Endothelial cell of umbilical vein (primary cell): ENCODE data around the gene CENPU.

ENCODE experiments used
- EZH2 ChIP-seq: IDR thresholded peaks from 2 replicates; pipeline ENCODE4 v1.6.1; 2012; ENCODE audit warnings: borderline replicate concordance, low read depth, mild to moderate bottlenecking, moderate library complexity, low read length, inconsistent platforms; ENCODE audit not compliant: severe bottlenecking
- POLR2A ChIP-seq: IDR thresholded peaks from 2 replicates; pipeline ENCODE4 v1.6.1; 2012; ENCODE audit warnings: low read depth, mild to moderate bottlenecking, control low read depth, low read length
- TF ChIP-seq, protein P1 (sequence below), 2 donors: IDR thresholded peaks; 1 replicate in 1 of 2; 2 replicates in 1 of 2; pipeline ENCODE4 v1.5.1; 2011; ENCODE audit warnings: low read length in 2 of 2, mild to moderate bottlenecking in 2 of 2, moderate library complexity in 2 of 2, control low read depth in 1 of 2, inconsistent platforms in 1 of 2, low read depth in 1 of 2; ENCODE audit not compliant: insufficient read depth in 1 of 2; ENCODE audit errors: extremely low read depth in 1 of 2
- TF ChIP-seq, protein P2 (sequence below): IDR thresholded peaks from 2 replicates; pipeline ENCODE4 v1.6.1; 2011; ENCODE audit not compliant: insufficient read depth, insufficient read length

DNA sequence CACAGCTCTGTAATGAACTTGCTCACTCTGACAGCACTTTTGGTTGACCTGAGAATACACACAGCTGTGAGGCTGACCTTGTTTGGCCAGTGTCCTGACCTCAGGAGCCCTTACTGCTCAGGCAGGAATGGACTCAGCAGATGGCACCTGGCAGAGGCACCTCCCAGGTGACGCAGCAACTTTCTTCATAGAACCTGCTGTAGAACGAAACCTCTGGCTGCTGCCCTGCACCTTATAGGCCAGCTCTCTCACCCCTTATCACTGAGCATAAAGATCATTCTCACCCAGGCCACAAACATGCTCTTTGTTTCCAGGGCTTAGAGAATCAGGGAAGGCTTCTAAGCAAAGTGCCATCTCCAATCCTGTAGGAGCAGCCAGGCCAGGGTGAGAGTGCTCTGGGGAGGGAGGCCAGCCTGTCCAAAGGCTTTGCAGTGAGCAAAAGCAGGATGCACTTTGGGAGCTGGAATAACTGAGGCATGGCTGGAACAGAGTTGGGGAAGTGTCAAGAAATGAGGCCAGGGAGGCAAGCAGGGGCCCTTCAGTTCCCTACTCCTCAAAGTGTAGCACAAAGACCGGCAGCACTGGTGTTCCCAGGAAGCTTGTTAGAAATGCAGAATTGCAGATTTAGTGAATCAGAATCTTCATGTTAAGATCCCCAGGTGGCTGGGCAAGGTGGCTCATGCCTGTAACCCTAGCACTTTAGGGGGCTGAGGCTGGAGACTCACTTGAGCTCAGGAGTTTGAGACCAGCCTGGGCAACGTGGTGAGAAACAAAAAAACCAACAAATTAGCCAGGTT, 13.3 kb upstream of the CENPU start:
- TF ChIP-seq, protein P1, sequence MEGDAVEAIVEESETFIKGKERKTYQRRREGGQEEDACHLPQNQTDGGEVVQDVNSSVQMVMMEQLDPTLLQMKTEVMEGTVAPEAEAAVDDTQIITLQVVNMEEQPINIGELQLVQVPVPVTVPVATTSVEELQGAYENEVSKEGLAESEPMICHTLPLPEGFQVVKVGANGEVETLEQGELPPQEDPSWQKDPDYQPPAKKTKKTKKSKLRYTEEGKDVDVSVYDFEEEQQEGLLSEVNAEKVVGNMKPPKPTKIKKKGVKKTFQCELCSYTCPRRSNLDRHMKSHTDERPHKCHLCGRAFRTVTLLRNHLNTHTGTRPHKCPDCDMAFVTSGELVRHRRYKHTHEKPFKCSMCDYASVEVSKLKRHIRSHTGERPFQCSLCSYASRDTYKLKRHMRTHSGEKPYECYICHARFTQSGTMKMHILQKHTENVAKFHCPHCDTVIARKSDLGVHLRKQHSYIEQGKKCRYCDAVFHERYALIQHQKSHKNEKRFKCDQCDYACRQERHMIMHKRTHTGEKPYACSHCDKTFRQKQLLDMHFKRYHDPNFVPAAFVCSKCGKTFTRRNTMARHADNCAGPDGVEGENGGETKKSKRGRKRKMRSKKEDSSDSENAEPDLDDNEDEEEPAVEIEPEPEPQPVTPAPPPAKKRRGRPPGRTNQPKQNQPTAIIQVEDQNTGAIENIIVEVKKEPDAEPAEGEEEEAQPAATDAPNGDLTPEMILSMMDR (IDR thresholded peaks at IDR 0.05; ENCODE audit: extremely low read depth in 1 of 2, insufficient read depth in 1 of 2, low read depth in 1 of 2, low read length in 2 of 2) = no peak
- TF ChIP-seq POLR2A = no peak
- TF ChIP-seq EZH2 = no peak
- TF ChIP-seq, protein P2, sequence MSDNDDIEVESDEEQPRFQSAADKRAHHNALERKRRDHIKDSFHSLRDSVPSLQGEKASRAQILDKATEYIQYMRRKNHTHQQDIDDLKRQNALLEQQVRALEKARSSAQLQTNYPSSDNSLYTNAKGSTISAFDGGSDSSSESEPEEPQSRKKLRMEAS = no peak
